NCI-H2081 (cell line): ENCODE results near the gene PROSER3.

Experiments used
- DNase-seq, 2 experiments: peaks; one replicate each; lab custom pipeline; 2025; lab: John Stamatoyannopoulos, UW

The PROSER3 gene

DNA sequence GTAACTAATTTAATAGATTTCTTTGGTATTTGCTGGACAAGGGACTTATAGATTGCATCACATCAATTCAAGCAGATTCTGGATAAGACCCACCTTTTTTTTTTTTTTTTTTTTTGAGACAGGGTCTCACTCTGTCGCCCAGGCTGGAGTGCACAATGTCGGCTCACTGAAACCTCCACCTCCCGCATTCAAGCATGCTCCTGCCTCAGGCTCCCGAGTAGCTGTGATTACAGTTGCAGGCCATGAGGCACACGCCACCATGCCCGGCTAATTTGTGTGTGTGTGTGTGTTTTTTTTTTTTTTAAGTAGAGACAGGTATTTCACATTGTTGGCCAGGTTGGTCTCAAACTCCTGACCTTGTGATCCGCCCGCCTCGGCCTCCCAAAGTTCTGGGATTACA is 58.9 kb downstream of the PROSER3 start:
- no peak for DNase-seq

DNA sequence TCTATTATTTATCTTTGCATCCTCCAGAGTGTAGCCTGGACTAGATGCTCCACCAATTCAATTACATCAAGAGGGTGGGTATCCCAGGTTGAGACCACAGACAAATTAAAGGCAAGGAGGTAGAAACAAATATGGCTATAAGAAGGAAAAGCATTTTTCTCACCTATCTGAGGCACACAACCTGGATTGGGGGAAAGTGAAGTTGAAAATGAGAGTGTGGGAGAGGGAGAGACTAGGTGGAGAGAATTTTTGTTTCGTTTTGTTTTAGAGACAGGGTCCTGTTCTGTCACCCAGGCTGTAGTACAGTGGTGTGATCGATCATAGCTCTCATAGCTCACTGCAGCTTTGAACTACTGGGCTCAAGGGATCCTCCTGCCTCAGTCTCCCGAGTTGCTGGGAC is 60.5 kb downstream of the PROSER3 start:
- no peak for DNase-seq
